Stomach (tissue), 9 donors: Measurements from ENCODE around the gene GHRHR. TPM values are rescaled to one million over a fixed set of nuclear protein-coding genes. Genes with fewer than 3 reads are reported as not detected.

Source experiments
- DNase-seq, 2 donors: peaks; one replicate each; pipeline versions ENCODE4 v3.0.0 to v3.0.0-alpha.2; 2013 to 2019
- H3K27ac ChIP-seq, 5 donors: fragments of 200-600 bp in 4 of 5; sonication (generic) in 4 of 5; one replicate each; pipeline ENCODE4 v1.5.1; 2013 to 2019; ENCODE audit warnings: mild to moderate bottlenecking in 1 of 5, moderate library complexity in 1 of 5
- H3K27me3 ChIP-seq, 3 donors: fragments of 200-600 bp; sonication (generic); one replicate each; pipeline ENCODE4 v1.5.1; 2017 to 2019; ENCODE audit warnings: mixed run types in 1 of 3
- H3K36me3 ChIP-seq, 4 donors: fragments of 200-600 bp; sonication (generic); 1 replicate in 3 of 4; 2 replicates in 1 of 4; pipeline ENCODE4 v1.5.1; 2016 to 2019
- H3K4me1 ChIP-seq, 4 donors: fragments of 200-600 bp; sonication (generic); one replicate each; pipeline ENCODE4 v1.5.1; 2016 to 2019
- H3K4me3 ChIP-seq, 4 donors: fragments of 200-600 bp; sonication (generic) in 3 of 4; one replicate each; pipeline ENCODE4 v1.5.1; 2016 to 2019; ENCODE audit warnings: mild to moderate bottlenecking in 1 of 4
- H3K9me3 ChIP-seq, 4 donors: fragments of 200-600 bp; sonication (generic); one replicate each; pipeline ENCODE4 v1.5.1; 2016 to 2019
- EP300 ChIP-seq: sonication (generic); formaldehyde crosslinking; IDR thresholded peaks from one replicate; pipeline ENCODE4 v1.6.1; 2017; ENCODE audit warnings: antibody characterized with exemption
- POLR2A ChIP-seq, 4 donors: fragments of 450-650 bp; IDR thresholded peaks; one replicate each; pipeline ENCODE4 v1.6.1; 2016; ENCODE audit warnings: antibody characterized with exemption in 4 of 4, control low read depth in 2 of 4, mild to moderate bottlenecking in 1 of 4, moderate library complexity in 1 of 4
- POLR2AphosphoS5 ChIP-seq, 3 donors: sonication (generic); formaldehyde crosslinking; IDR thresholded peaks; one replicate each; pipeline ENCODE4 v1.6.1; 2016; ENCODE audit warnings: antibody characterized with exemption in 3 of 3
- WGBS, 5 donors: extraction: QIAGEN DNeasy Blood & Tissue Kit in 3 of 5; methylation state at CpG; one replicate each; pipeline versions ENCODE4 v1.1.5 to v1.1.7; 2013 to 2018; 5-methylcytosine and 5-hydroxymethylcytosine counted together
- intact Hi-C: fragments of 100-400 bp; cut with DNase I; formaldehyde crosslinking; loops from one replicate; pipeline ENCODE4 v1.15.1; 2023; ENCODE audit warnings: low total_unique reads
- polyA plus RNA-seq, 3 donors: library from polyadenylated mRNA; stranded (reverse); fragments of 200-250 nt; gene quantifications; one replicate each; pipeline ENCODE4 v1.2.3, GENCODE V29; 2013
- total RNA-seq, 5 donors: library from RNA; depleted of rRNA; stranded (reverse); fragments of >200 nt; gene quantifications; one replicate each; pipeline versions ENCODE4 v1.1.0 to v1.2.3, GENCODE V29; 2014 to 2016
- TF ChIP-seq, protein P1 (sequence below), 7 experiments: fragments of 450-650 bp in 4 of 7; fragments of 200-600 bp in 3 of 7; sonication (generic) in 3 of 7; IDR thresholded peaks; one replicate each; pipeline ENCODE4 v1.5.1; 2016 to 2019; ENCODE audit warnings: antibody characterized with exemption in 7 of 7, control low read depth in 2 of 7, mild to moderate bottlenecking in 1 of 7
- donor health status: healthy with polysubstance abuse.
- donor health status: Bipolar disorder and iron deficiency.
- donor health status: healthy.

Gene GHRHR
- total and polyA plus RNA-seq, 8 donors: 0.33 TPM; not detected in 7

DNA sequence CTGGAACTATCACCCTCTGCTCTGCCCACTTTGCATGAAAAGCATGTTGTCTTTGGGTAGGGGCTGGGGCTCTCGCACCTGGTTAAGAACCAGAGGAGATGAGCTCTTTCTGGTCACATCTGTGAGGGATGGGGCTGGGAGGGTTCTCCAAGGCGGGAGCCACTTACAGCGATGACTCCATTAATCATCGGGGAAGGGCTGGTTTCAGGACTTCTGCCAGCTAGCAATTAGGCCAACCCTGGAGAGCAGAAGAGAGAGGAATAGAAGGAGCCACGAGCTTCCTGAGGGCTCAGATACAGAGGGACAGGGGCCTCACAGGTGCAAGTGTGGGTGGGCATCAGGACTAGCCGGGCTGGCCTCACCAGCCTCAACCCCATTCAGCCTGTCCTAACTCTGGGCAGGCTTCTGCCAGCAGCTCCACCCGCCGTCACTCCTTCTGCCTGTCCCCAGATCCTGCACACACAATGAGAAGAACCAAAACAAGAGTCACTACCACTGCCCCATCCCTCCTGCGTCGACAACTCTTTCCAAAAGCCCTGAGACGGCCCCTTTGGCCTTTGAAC is 43.7 kb upstream of the GHRHR start:
- Histone ChIP-seq H3K27ac (peak overlapping the region in 4 of 5 donors; percentile 4 to 74 (median 38)), H3K4me3 (no peak overlapping the region), H3K4me1 (peaks cover 0 to 50% (median 23%) of the 10 kb centered on the region in 4 donors), H3K27me3 (no peaks in the 10 kb centered on the region), H3K9me3 (no peaks in the 10 kb centered on the region), H3K36me3 (peaks cover 3 to 33% (median 18%) of the 10 kb centered on the region in 4 donors)
- TF ChIP-seq POLR2AphosphoS5 (IDR thresholded peaks at IDR 0.05) (no peak), EP300 (no peak), POLR2A (IDR thresholded peaks at IDR 0.05) (no peak)
- TF ChIP-seq, protein P1, sequence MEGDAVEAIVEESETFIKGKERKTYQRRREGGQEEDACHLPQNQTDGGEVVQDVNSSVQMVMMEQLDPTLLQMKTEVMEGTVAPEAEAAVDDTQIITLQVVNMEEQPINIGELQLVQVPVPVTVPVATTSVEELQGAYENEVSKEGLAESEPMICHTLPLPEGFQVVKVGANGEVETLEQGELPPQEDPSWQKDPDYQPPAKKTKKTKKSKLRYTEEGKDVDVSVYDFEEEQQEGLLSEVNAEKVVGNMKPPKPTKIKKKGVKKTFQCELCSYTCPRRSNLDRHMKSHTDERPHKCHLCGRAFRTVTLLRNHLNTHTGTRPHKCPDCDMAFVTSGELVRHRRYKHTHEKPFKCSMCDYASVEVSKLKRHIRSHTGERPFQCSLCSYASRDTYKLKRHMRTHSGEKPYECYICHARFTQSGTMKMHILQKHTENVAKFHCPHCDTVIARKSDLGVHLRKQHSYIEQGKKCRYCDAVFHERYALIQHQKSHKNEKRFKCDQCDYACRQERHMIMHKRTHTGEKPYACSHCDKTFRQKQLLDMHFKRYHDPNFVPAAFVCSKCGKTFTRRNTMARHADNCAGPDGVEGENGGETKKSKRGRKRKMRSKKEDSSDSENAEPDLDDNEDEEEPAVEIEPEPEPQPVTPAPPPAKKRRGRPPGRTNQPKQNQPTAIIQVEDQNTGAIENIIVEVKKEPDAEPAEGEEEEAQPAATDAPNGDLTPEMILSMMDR (IDR thresholded peaks at IDR 0.05): no peak
- no peak for DNase-seq
- 57 to 79% (median 67%) methylated on average over 10 to 11 of the region's 11 CpGs for WGBS, 5 donors
- intact Hi-C loops: no loop called here

DNA sequence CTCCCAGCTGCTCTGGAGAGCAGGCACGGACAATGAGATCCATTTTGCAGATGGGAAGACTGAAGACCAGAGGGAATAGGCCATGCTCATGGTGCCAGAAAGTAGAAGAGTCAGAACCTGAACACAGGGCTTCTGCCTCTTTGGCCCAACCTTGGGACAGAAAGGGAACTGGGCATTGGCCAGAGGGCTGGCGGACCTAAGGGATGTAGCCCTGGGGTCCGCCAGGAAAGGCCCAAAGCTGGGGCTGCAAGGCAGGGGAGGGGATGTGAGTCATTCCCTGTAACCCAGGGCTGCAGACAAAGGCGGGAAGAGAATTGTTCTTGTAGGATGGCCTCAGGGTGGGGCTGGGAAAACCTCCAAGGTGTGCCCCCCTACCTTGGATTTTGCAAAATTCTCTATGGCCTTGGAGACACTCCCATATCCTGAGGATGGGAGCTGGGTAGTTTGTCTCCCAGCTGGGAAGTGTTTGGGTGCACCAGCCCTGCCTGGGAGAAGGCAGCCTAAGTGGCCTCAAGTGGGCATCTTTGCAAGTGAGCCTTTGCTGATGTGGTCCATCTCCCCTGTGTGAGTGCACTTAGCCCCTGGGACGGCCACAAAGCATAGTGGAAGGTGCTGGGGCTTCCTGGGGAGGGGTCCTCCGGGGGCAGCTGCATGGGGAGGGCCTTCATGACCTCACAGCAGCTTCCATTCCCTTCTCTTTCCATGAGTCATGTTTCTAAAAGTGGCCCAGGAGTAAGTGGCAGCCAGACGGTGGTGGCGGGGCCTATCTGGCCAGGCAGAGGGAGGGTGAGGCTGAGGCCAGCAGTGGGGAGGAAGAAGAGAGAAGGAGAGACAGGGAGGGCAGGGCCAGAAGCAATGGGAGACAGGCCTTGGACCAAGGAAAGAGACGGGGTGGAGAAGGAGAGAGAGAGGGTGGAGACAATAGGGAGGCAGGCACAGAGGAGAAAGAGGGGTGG is 42.9 kb upstream of the GHRHR start:
- intact Hi-C loops: no loop called here
- peak in 1 of 2 donors; percentile 73 for DNase-seq
- H3K4me1 ChIP-seq: peaks cover 0 to 50% (median 21%) of the 10 kb centered on the region in 4 donors
- no peaks in the 10 kb centered on the region for H3K9me3 ChIP-seq
- peaks cover 3 to 40% (median 19%) of the 10 kb centered on the region in 4 donors for H3K36me3 ChIP-seq
- H3K27me3 ChIP-seq: no peaks in the 10 kb centered on the region
- no peak overlapping the region for H3K4me3 ChIP-seq
- 56 to 72% (median 66%) methylated on average over 9 of the region's 9 CpGs for WGBS, 5 donors
- peak overlapping the region in 4 of 5 donors; percentile 4 to 74 (median 38) for H3K27ac ChIP-seq
- TF ChIP-seq EP300: no peak
- TF ChIP-seq, protein P1 (IDR thresholded peaks at IDR 0.05): no peak
- no peak for TF ChIP-seq POLR2A (IDR thresholded peaks at IDR 0.05)
- no peak for TF ChIP-seq POLR2AphosphoS5 (IDR thresholded peaks at IDR 0.05)

DNA sequence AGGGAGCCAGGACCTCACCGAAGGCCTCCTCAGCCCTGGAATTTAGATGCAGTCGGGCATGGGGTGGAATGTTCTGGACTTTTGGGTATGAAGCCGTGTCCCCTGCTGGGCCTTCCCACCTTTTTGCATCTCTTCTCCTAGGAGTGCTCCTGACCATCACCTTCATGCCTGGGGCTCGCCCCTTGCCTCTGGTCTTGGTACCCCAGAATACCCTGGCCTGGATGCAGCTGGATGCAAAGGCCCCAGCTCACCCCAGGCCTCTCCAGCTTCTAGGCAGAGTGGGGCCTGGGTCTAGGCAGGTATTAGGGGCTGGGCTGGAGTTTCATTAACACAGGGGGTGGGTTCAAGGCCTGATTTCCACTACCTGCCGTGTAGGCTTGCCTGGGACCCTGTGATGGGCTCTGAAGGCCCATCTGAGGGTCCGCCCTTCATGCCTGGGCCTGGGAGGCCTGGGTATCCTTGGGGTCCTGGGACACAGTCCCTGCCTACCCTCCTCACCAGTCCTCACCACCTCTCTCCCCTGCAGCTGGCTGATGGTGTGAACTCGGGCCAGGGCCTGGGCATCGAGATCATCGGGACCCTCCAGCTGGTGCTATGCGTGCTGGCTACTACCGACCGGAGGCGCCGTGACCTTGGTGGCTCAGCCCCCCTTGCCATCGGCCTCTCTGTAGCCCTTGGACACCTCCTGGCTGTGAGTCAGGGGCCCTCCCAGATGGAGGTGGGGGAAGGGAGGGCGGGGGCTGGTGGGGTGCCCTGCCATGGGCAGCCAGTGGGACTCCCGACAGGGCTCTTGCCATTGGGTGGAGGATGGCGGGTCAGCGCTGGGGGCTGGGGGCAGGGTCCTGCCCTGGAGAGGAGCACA is 42.0 kb upstream of the GHRHR start:
- TF ChIP-seq EP300: no peak
- TF ChIP-seq, protein P1 (IDR thresholded peaks at IDR 0.05): no peak
- no peak for TF ChIP-seq POLR2AphosphoS5 (IDR thresholded peaks at IDR 0.05)
- no peak for TF ChIP-seq POLR2A (IDR thresholded peaks at IDR 0.05)
- peak overlapping the region in 4 of 5 donors; percentile 4 to 74 (median 38) for H3K27ac ChIP-seq
- intact Hi-C loops: no loop called here
- no peak overlapping the region for H3K4me3 ChIP-seq
- peaks cover 3 to 49% (median 19%) of the 10 kb centered on the region in 4 donors for H3K36me3 ChIP-seq
- H3K9me3 ChIP-seq: peaks cover 0 to under 1% (median under 1%) of the 10 kb centered on the region in 4 donors
- H3K27me3 ChIP-seq: no peaks in the 10 kb centered on the region
- 84 to 94% (median 93%) methylated on average over 13 to 19 of the region's 19 CpGs for WGBS, 5 donors
- H3K4me1 ChIP-seq: peaks cover 0 to 45% (median 18%) of the 10 kb centered on the region in 4 donors
- DNase-seq: peak in 1 of 2 donors; percentile 23

DNA sequence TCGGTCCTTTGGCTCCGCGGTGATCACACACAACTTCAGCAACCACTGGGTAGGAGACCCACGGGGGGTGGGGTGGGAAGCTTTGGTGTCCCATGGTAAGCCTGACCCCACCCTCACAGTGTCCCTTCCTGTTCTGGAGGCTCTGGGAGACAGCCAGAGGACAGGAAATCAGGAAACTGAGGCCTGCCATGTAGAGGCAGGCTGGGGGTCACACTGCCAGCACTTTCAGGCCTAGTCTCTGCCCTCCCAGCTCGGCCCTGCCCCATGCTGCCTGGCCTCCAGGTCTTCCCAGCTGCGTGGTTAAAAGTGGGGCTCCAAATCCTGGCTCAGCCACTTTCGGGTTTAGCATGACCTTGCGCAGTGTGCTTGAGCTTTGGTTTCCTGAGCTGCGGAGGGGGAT is 41.2 kb upstream of the GHRHR start:
- peaks cover 0 to 9% (median 4%) of the 10 kb centered on the region in 4 donors for H3K9me3 ChIP-seq
- TF ChIP-seq EP300 (no peak), POLR2AphosphoS5 (IDR thresholded peaks at IDR 0.05) (no peak), POLR2A (IDR thresholded peaks at IDR 0.05) (no peak)
- TF ChIP-seq, protein P1 (IDR thresholded peaks at IDR 0.05): no peak
- H3K4me3 ChIP-seq: no peak overlapping the region
- 89 to 93% (median 90%) methylated on average over 8 to 9 of the region's 9 CpGs for WGBS, 5 donors
- peak in 1 of 2 donors; percentile 14 for DNase-seq
- intact Hi-C loops: no loop called here
- peaks cover 0 to 37% (median 15%) of the 10 kb centered on the region in 4 donors for H3K4me1 ChIP-seq
- H3K36me3 ChIP-seq: peaks cover 3 to 58% (median 19%) of the 10 kb centered on the region in 4 donors
- H3K27ac ChIP-seq: peak overlapping the region in 2 of 5 donors; percentile 72 to 74
- H3K27me3 ChIP-seq: no peaks in the 10 kb centered on the region
